Nephron (organoid): ENCODE measurements around the gene EPHA8.

ENCODE experiments used
- H3K27ac Mint-ChIP-seq, 3 experiments: 2 replicates each; pipeline ENCODE4 v1.8.0; 2020; ENCODE audit warnings: mixed read lengths in 3 of 3, mild to moderate bottlenecking in 2 of 3, moderate library complexity in 1 of 3
- H3K27me3 Mint-ChIP-seq: 2 replicates; pipeline ENCODE4 v1.8.0; 2021; ENCODE audit warnings: low read depth, mild to moderate bottlenecking, moderate library complexity, mixed read lengths
- H3K36me3 Mint-ChIP-seq: 2 replicates; pipeline ENCODE4 v1.8.0; 2020; ENCODE audit warnings: low read depth, mixed read lengths
- H3K4me1 Mint-ChIP-seq: 2 replicates; pipeline ENCODE4 v1.8.0; 2020; ENCODE audit warnings: mixed read lengths
- H3K4me3 Mint-ChIP-seq, 3 experiments: 2 replicates each; pipeline ENCODE4 v1.8.0; 2020; ENCODE audit warnings: mild to moderate bottlenecking in 3 of 3, mixed read lengths in 3 of 3, moderate library complexity in 2 of 3
- H3K9me3 Mint-ChIP-seq: 2 replicates; pipeline ENCODE4 v1.8.0; 2020; ENCODE audit warnings: mixed read lengths
- TF ChIP-seq, protein P1 (sequence below), 3 experiments: fragments of 200-600 bp; sonication (generic); IDR thresholded peaks; one replicate each; pipeline ENCODE4 v1.5.0; 2021; ENCODE audit warnings: antibody characterized with exemption in 3 of 3; ENCODE audit not compliant: unreplicated experiment in 3 of 3

The EPHA8 gene

DNA sequence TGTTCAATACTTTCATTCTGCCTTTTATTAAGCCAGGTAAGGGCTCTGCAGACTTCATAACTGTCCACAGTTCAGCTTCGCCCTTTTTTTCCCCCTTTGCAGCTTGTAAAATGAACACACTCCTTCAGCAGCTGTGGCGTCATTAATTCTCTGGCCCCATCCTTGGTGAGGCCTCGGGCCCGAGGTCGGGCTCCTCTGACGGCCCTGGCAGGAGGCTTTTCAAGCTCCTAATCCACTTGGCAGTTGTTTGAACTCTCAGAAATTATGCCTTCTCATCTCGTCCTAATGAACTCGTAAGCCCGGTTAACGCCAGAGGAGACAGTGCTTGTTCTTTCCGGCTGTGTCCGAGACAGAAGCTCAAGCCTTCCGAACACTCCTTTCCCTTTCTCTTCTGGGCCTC, 18.1 kb upstream of the EPHA8 start:
- Mint-ChIP-seq H3K36me3 (no peaks in the 10 kb centered on the region), H3K9me3 (no peaks in the 10 kb centered on the region)

DNA sequence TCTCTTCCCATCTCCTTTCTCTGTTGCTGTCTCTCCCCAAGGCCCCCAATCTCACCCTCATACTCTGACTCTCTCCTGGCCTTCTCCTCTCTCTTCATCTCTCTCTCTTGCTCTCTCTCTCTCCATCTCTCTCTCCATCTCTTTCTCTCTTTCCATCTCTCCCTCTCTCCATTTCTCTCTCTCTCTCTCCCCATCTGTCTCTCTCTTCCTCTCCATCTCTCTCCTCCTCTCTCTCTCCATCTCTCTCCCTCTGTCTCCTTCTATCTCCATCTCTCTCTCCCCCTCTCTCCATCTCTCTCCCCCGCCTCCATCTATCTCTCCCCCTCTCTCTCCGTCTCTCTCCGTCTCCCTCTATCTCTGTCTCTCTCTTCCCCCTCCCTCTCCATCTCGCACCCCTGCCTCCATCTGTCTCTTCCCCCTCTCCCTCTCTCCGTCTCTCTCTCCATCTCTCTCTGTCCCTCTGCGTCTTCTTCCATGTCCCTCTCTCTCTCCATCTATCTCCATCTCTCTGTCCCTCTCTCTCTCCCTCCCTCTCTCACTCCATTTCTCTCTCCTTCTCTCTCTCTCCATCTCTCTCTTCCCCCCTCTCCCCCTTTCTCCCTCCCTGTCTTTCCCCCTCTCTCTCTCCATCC, 16.0 kb upstream of the EPHA8 start:
- H3K27me3 Mint-ChIP-seq: peaks cover 94% of the 10 kb centered on the region
- no peak overlapping the region for H3K4me3 Mint-ChIP-seq
- H3K36me3 Mint-ChIP-seq: no peaks in the 10 kb centered on the region
- H3K27ac Mint-ChIP-seq: no peak overlapping the region
- H3K4me1 Mint-ChIP-seq: peaks cover 4% of the 10 kb centered on the region
- no peaks in the 10 kb centered on the region for H3K9me3 Mint-ChIP-seq
- TF ChIP-seq, protein P1, sequence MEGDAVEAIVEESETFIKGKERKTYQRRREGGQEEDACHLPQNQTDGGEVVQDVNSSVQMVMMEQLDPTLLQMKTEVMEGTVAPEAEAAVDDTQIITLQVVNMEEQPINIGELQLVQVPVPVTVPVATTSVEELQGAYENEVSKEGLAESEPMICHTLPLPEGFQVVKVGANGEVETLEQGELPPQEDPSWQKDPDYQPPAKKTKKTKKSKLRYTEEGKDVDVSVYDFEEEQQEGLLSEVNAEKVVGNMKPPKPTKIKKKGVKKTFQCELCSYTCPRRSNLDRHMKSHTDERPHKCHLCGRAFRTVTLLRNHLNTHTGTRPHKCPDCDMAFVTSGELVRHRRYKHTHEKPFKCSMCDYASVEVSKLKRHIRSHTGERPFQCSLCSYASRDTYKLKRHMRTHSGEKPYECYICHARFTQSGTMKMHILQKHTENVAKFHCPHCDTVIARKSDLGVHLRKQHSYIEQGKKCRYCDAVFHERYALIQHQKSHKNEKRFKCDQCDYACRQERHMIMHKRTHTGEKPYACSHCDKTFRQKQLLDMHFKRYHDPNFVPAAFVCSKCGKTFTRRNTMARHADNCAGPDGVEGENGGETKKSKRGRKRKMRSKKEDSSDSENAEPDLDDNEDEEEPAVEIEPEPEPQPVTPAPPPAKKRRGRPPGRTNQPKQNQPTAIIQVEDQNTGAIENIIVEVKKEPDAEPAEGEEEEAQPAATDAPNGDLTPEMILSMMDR (IDR thresholded peaks at IDR 0.05; ENCODE audit: unreplicated experiment in 3 of 3): no peak

More for the DNA sequence above, 18.1 kb upstream of the EPHA8 start:
- peaks cover 86% of the 10 kb centered on the region for H3K27me3 Mint-ChIP-seq
- TF ChIP-seq, protein P1 (IDR thresholded peaks at IDR 0.05; ENCODE audit: unreplicated experiment in 3 of 3): no peak
- no peaks in the 10 kb centered on the region for H3K4me1 Mint-ChIP-seq
- no peak overlapping the region for H3K4me3 Mint-ChIP-seq
- no peak overlapping the region for H3K27ac Mint-ChIP-seq

DNA sequence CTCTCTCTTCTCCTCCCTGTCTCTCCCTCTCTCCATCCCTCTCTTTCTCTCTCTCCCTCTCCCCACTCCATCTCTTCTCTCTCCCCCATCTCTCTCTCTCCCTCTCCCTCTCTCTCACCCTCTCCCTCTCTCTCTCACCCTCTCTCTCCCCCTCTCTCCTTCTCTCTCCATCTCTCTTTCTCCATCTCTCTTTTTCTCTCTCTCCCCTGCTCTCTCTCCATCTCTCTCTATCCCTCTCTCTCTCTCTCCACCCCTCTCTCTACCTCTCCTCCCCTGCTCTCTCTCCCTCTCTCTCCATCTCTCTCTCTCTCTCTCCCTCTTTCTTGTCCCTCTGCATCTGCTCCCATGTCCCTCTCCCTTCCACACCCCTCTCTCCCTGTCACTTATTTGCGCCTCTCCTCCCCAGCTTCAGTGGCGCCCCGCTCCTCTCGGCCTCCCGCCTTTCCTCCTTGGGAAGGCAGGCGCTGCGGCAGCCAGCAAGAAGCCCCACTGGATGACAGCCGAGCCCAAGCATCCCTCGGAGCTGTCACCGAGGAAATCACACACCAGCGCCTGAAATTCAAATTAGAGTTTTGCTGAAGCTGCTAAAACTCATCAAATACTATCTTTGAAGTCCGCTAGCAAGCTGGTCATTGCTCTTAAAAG, 15.3 kb upstream of the EPHA8 start:
- Mint-ChIP-seq H3K9me3 (no peaks in the 10 kb centered on the region), H3K36me3 (no peaks in the 10 kb centered on the region), H3K27me3 (peaks cover 98% of the 10 kb centered on the region)

DNA sequence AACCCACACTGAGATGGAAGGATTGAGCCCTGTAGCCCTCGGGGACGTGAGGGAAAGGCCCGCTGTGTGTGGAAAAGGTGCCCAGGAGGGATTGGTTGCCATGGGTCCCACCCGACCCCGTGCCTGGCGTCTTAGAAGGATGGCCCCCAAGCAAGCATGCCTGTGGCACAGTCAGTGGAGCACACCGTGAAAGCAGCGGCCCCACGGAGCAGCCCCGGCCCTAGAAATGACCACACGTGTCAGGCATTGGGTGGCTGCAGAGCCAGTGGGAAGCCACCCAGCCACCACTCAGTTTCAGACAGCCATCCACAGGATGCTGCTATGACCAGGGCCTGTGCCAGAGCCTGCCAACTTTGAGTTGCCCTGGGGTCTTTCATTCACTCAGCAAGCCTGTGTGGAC, 13.3 kb upstream of the EPHA8 start:
- H3K27me3 Mint-ChIP-seq: peaks cover 98% of the 10 kb centered on the region
- H3K9me3 Mint-ChIP-seq: no peaks in the 10 kb centered on the region
- H3K4me3 Mint-ChIP-seq: no peak overlapping the region
- TF ChIP-seq, protein P1 (IDR thresholded peaks at IDR 0.05; ENCODE audit: unreplicated experiment in 3 of 3): no peak
- peaks cover 22% of the 10 kb centered on the region for H3K4me1 Mint-ChIP-seq
- no peaks in the 10 kb centered on the region for H3K36me3 Mint-ChIP-seq
- H3K27ac Mint-ChIP-seq: no peak overlapping the region

More for the DNA sequence above, 15.3 kb upstream of the EPHA8 start:
- H3K4me1 Mint-ChIP-seq: peaks cover 10% of the 10 kb centered on the region
- TF ChIP-seq, protein P1 (IDR thresholded peaks at IDR 0.05; ENCODE audit: unreplicated experiment in 3 of 3): no peak
- H3K4me3 Mint-ChIP-seq: no peak overlapping the region
- H3K27ac Mint-ChIP-seq: no peak overlapping the region

DNA sequence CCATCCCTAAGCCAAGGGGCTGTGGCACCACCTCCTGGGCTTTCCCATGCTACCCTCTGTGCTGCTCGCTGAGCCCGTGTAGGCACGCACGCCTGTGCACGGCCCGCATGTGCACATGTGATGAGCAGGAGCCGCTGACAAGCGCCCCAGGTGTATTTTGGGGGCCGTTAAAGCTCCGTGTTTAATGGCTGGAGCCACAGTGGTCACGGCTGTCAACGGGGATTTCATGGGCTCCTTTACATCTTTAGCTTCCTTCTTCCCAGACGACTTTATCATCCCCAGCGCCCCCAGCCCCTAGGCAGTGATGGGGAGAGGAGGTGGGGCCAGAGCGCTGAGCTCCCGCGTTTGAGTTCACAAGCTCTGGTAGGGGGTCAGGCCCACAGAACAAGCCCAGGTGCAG, 11.7 kb upstream of the EPHA8 start:
- Mint-ChIP-seq H3K27ac (no peak overlapping the region), H3K36me3 (no peaks in the 10 kb centered on the region), H3K27me3 (peaks cover 93% of the 10 kb centered on the region), H3K9me3 (no peaks in the 10 kb centered on the region), H3K4me3 (no peak overlapping the region), H3K4me1 (peaks cover 28% of the 10 kb centered on the region)
- TF ChIP-seq, protein P1 (IDR thresholded peaks at IDR 0.05; ENCODE audit: unreplicated experiment in 3 of 3): no peak

DNA sequence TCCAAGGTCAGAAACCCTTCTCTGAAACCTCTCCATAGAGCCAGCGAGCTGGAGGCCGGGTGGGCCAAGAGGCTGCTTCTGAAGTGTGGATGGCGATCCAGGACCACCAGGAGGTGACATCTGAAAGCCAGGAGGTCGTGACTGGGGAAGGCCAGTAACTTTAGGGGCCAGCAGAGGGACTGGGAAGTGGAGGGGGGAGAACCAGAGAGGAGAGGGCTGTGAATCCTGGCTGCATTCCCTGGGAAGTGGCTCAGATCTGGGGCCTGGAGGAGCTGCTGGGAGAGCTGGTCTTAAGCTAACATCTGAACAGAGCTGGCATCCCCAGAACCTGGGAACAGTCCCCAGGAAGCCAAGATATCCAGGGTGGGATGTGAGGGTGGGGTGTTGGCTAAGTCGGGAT, 11.3 kb upstream of the EPHA8 start:
- H3K27me3 Mint-ChIP-seq: peaks cover 92% of the 10 kb centered on the region
- H3K4me1 Mint-ChIP-seq: peaks cover 32% of the 10 kb centered on the region
- no peak overlapping the region for H3K27ac Mint-ChIP-seq
- no peak overlapping the region for H3K4me3 Mint-ChIP-seq
- no peaks in the 10 kb centered on the region for H3K36me3 Mint-ChIP-seq
- TF ChIP-seq, protein P1 (IDR thresholded peaks at IDR 0.05; ENCODE audit: unreplicated experiment in 3 of 3): no peak
- H3K9me3 Mint-ChIP-seq: no peaks in the 10 kb centered on the region
